ENCODE data around the gene PLB1. TPM values are rescaled to one million over a fixed set of nuclear protein-coding genes. Genes with fewer than 3 reads are reported as not detected.

Gene PLB1
- total RNA-seq, 1 experiment from 2014 or later = 0.91 TPM

- DNase-seq (ENCODE audit: low read depth) = no peak
Measured at GRCh38 chr2:28612131-28612812, 116.4 kb downstream of the PLB1 start.

- DNase-seq (ENCODE audit: low read depth) = no peak
Measured at GRCh38 chr2:28613186-28613585, 117.3 kb downstream of the PLB1 start.

GRCh38 chr2:28613633-28614501 lies 118.0 kb downstream of the PLB1 start:
- peak; percentile 91 for DNase-seq (ENCODE audit: low read depth)

GRCh38 chr2:28615706-28616105 lies 119.8 kb downstream of the PLB1 start:
- DNase-seq (ENCODE audit: low read depth) = no peak

- DNase-seq (ENCODE audit: low read depth) = no peak
Measured at GRCh38 chr2:28616396-28616999, 120.6 kb downstream of the PLB1 start.

- no peak for DNase-seq (ENCODE audit: low read depth)
Measured at GRCh38 chr2:28617502-28618184, 121.8 kb downstream of the PLB1 start.

GRCh38 chr2:28618221-28619141 lies 122.6 kb downstream of the PLB1 start:
- DNase-seq (ENCODE audit: low read depth) = no peak

- no peak for DNase-seq (ENCODE audit: low read depth)
Measured at GRCh38 chr2:28619213-28620196, 123.6 kb downstream of the PLB1 start.

GRCh38 chr2:28620291-28620793 lies 124.5 kb downstream of the PLB1 start:
- no peak for DNase-seq (ENCODE audit: low read depth)

- no peak for DNase-seq (ENCODE audit: low read depth)
Measured at GRCh38 chr2:28620801-28621171, 124.9 kb downstream of the PLB1 start.

GRCh38 chr2:28621172-28622100 lies 125.6 kb downstream of the PLB1 start:
- peak; percentile 97 for DNase-seq (ENCODE audit: low read depth)

- DNase-seq (ENCODE audit: low read depth) = no peak
Measured at GRCh38 chr2:28622101-28622499, 126.2 kb downstream of the PLB1 start.

- no peak for DNase-seq (ENCODE audit: low read depth)
Measured at GRCh38 chr2:28623582-28624405, 127.9 kb downstream of the PLB1 start.

GRCh38 chr2:28624436-28624792 lies 128.6 kb downstream of the PLB1 start:
- DNase-seq (ENCODE audit: low read depth) = peak; percentile 37

GRCh38 chr2:28624793-28625701 lies 129.2 kb downstream of the PLB1 start:
- DNase-seq (ENCODE audit: low read depth) = peak; percentile 75

- DNase-seq (ENCODE audit: low read depth) = no peak
Measured at GRCh38 chr2:28626376-28626775, 130.5 kb downstream of the PLB1 start.

Data from M059J (cell line).